HCT116 (cell line): ENCODE measurements around the gene GLRX3. TPM values are rescaled to one million over a fixed set of nuclear protein-coding genes. Genes with fewer than 3 reads are reported as not detected.

Source experiments
- ATAC-seq: fragments of 200-7000 bp; cut with Tn5 transposase; 2 replicates; pipeline ENCODE4 v1.9.1; 2020; ENCODE audit warnings: mild to moderate bottlenecking, moderate library complexity
- BruUV-seq: library from RNA; stranded (reverse); fragments of 400-500 nt; replicated peaks from 2 replicates; lab custom pipeline; 2021; lab: Mats Ljungman, UMichigan
- CTCF ChIA-PET: fragments of 300-600 bp; sonication (Branson Sonifier 250); formaldehyde crosslinking; loops from one replicate; lab custom pipeline; 2021; ENCODE audit warnings: antibody characterized with exemption; lab: Charles Lee
- POLR2A ChIA-PET: fragments of 300-600, 350-600 bp; sonication (Branson Sonifier 250); formaldehyde crosslinking; loops from one replicate; lab custom pipeline; 2021; ENCODE audit warnings: antibody characterized with exemption; lab: Charles Lee
- RAD21 ChIA-PET, 2 experiments: fragments of 300-600 bp; sonication (Branson Sonifier 250); formaldehyde crosslinking; loops; one replicate each; lab custom pipeline; 2023; ENCODE audit warnings: low total read pairs in 2 of 2; ENCODE audit not compliant: uncharacterized antibody in 2 of 2, unreplicated experiment in 2 of 2, low non-redundant PET in 1 of 2; lab: Charles Lee
- DNase-seq: peaks from one replicate; pipeline ENCODE4 v3.0.0-alpha.2; 2010; ENCODE audit warnings: low read depth, low spot score
- H2AFZ ChIP-seq: fragments of 200-600 bp; shearing (Covaris generic), sonication (generic); 2 replicates; pipeline ENCODE4 v1.6.1; 2017; ENCODE audit warnings: low read depth, mixed run types, mixed read lengths, antibody characterized with exemption, low read length; ENCODE audit not compliant: poor library complexity, severe bottlenecking
- H3K27ac ChIP-seq: 2 replicates; pipeline ENCODE4 v1.5.1; 2012; ENCODE audit warnings: low read depth, low read length
- H3K27me3 ChIP-seq: fragments of 200-600 bp; sonication (generic); 2 replicates; pipeline ENCODE4 v1.6.1; 2016; ENCODE audit warnings: mixed run types, low read length, mixed read lengths; ENCODE audit not compliant: insufficient read depth
- H3K36me3 ChIP-seq, 2 experiments: fragments of 200-500 bp in 1 of 2; fragments of 200-600 bp in 1 of 2; sonication (Bioruptor generic) in 1 of 2; sonication (generic) in 1 of 2; 2 replicates each; pipeline versions ENCODE4 v1.5.1 to v1.6.1; 2014 to 2016; ENCODE audit warnings: low read length in 2 of 2, inconsistent platforms in 1 of 2, mixed read lengths in 1 of 2, mixed run types in 1 of 2; ENCODE audit not compliant: insufficient read depth in 2 of 2, control insufficient read depth in 1 of 2
- H3K4me1 ChIP-seq, 2 experiments: fragments of 200-600 bp in 1 of 2; sonication (generic) in 1 of 2; 2 replicates each; pipeline versions ENCODE4 v1.5.1 to v1.6.1; 2012 to 2017; ENCODE audit warnings: low read length in 2 of 2, inconsistent platforms in 1 of 2, mild to moderate bottlenecking in 1 of 2, mixed read lengths in 1 of 2, mixed run types in 1 of 2, moderate library complexity in 1 of 2; ENCODE audit not compliant: insufficient read depth in 2 of 2, control insufficient read depth in 1 of 2
- H3K4me2 ChIP-seq: fragments of 200-600 bp; sonication (generic); 2 replicates; pipeline ENCODE4 v1.6.1; 2017; ENCODE audit warnings: mixed run types, low read length, mixed read lengths
- H3K4me3 ChIP-seq, 2 experiments: fragments of 200-600 bp in 1 of 2; sonication (generic) in 1 of 2; replicated peaks in 1 of 2; 2 replicates each; pipeline ENCODE4 v1.5.1; 2011 to 2016; ENCODE audit warnings: low read length in 2 of 2, control low read depth in 1 of 2, low read depth in 1 of 2, mild to moderate bottlenecking in 1 of 2, mixed read lengths in 1 of 2, mixed run types in 1 of 2
- H3K79me2 ChIP-seq: fragments of 200-600 bp; sonication (generic); 2 replicates; pipeline ENCODE4 v1.6.1; 2017; ENCODE audit warnings: mild to moderate bottlenecking, mixed run types, low read length, moderate library complexity, mixed read lengths; ENCODE audit not compliant: insufficient read depth
- H3K9ac ChIP-seq: fragments of 200-600 bp; sonication (generic); 2 replicates; pipeline ENCODE4 v1.6.1; 2016; ENCODE audit warnings: low read length, mixed read lengths
- H3K9me2 ChIP-seq: fragments of 200-600 bp; sonication (generic), shearing (Covaris generic); 2 replicates; pipeline ENCODE4 v1.6.1; 2017; ENCODE audit warnings: mixed run types, mild to moderate bottlenecking, moderate library complexity; ENCODE audit not compliant: insufficient read depth
- H3K9me3 ChIP-seq, 2 experiments: fragments of 200-500 bp in 1 of 2; fragments of 200-600 bp in 1 of 2; sonication (Bioruptor generic) in 1 of 2; sonication (generic) in 1 of 2; 2 replicates each; pipeline ENCODE4 v1.6.1; 2014 to 2017; ENCODE audit warnings: low read length in 2 of 2, mixed read lengths in 2 of 2, inconsistent platforms in 1 of 2, low read depth in 1 of 2, mild to moderate bottlenecking in 1 of 2, mixed run types in 1 of 2, moderate library complexity in 1 of 2; ENCODE audit not compliant: control insufficient read depth in 1 of 2, insufficient read depth in 1 of 2
- H4K20me1 ChIP-seq: fragments of 200-600 bp; sonication (generic), shearing (Covaris generic); 2 replicates; pipeline ENCODE4 v1.6.1; 2017; ENCODE audit warnings: mixed run types, mild to moderate bottlenecking, moderate library complexity; ENCODE audit not compliant: insufficient read depth
- CBX3 ChIP-seq: IDR thresholded peaks from 2 replicates; pipeline ENCODE4 v1.6.1; 2012; ENCODE audit warnings: low read depth
- CEBPB ChIP-seq: IDR thresholded peaks from 2 replicates; pipeline ENCODE4 v1.6.1; 2012; ENCODE audit warnings: low read depth
- EZH2 ChIP-seq: fragments of 200-600 bp; sonication (generic); IDR thresholded peaks from 2 replicates; pipeline ENCODE4 v1.6.1; 2017; ENCODE audit warnings: antibody characterized with exemption, mixed run types
- EZH2phosphoT487 ChIP-seq: fragments of 200-600 bp; IDR thresholded peaks from 2 replicates; pipeline ENCODE4 v1.6.1; 2018; ENCODE audit warnings: antibody characterized with exemption, borderline replicate concordance
- JUND ChIP-seq: IDR thresholded peaks from 2 replicates; pipeline ENCODE4 v1.6.1; 2012
- POLR2A ChIP-seq: IDR thresholded peaks from 2 replicates; pipeline ENCODE4 v1.7.0; 2011; ENCODE audit warnings: borderline replicate concordance; ENCODE audit not compliant: insufficient read depth, insufficient read length; ENCODE audit errors: extremely low read depth
- POLR2AphosphoS5 ChIP-seq: IDR thresholded peaks from 2 replicates; pipeline ENCODE4 v1.6.1; 2011; ENCODE audit warnings: mild to moderate bottlenecking, low read depth, low read length, moderate library complexity
- RAD21 ChIP-seq: IDR thresholded peaks from 2 replicates; pipeline ENCODE4 v1.6.1; 2012; ENCODE audit warnings: low read depth, mild to moderate bottlenecking
- SIN3A ChIP-seq: IDR thresholded peaks from 2 replicates; pipeline ENCODE4 v1.6.1; 2012; ENCODE audit warnings: low read depth
- YY1 ChIP-seq: IDR thresholded peaks from 2 replicates; pipeline ENCODE4 v1.6.1; 2011; ENCODE audit warnings: low read length, low read depth, moderate library complexity, mild to moderate bottlenecking; ENCODE audit not compliant: insufficient replicate concordance; ENCODE audit errors: extremely low read depth
- ZFX ChIP-seq: fragments of 450-650 bp; IDR thresholded peaks from 2 replicates; pipeline ENCODE4 v1.6.1; 2017
- intact Hi-C: fragments of 100-400 bp; cut with micrococcal nuclease; formaldehyde crosslinking; loops from 2 replicates; pipeline ENCODE4 v1.10.0; 2022
- total RNA-seq: library from RNA; stranded (reverse); gene quantifications from one replicate; pipeline ENCODE4 v1.2.1, GENCODE V29; 2021; ENCODE audit not compliant: unreplicated experiment
- TF ChIP-seq, protein P1 (sequence below): IDR thresholded peaks from 2 replicates; pipeline ENCODE4 v1.6.1; 2012; ENCODE audit warnings: low read depth
- TF ChIP-seq, protein P2 (sequence below): IDR thresholded peaks from 2 replicates; pipeline ENCODE4 v1.6.1; 2012
- TF ChIP-seq, protein P3 (sequence below): IDR thresholded peaks from 2 replicates; pipeline ENCODE4 v1.6.1; 2012

GLRX3 gene
- total RNA-seq, 1 experiment from 2014 or later = 59.1 TPM

DNA sequence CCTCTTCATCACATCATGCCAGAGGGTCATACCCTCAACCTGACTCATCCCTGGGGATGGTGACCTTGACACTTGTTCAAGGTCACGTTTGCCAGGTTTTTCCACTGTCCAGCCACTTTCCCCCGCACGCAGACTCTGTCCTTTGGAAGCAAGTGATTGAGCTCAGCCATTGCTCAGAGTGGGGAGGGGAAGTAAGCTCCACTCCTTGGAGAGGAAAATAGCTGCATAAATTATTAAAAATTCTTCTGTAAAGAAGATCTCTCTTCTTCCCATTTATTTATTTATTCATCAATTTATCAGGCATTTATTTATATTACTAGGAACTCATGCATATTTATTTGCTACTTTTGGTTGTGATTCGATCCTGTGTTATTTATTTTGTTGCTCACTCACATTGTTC is 88.0 kb downstream of the GLRX3 start:
- Histone ChIP-seq H2AFZ (no peak overlapping the region), H3K9me3 (no peaks in the 10 kb centered on the region), H3K27ac (no peak overlapping the region), H3K4me1 (no peaks in the 10 kb centered on the region), H3K4me2 (no peak overlapping the region), H3K36me3 (no peaks in the 10 kb centered on the region), H3K9me2 (no peaks in the 10 kb centered on the region), H3K79me2 (no peaks in the 10 kb centered on the region), H4K20me1 (no peaks in the 10 kb centered on the region), H3K27me3 (no peaks in the 10 kb centered on the region), H3K4me3 (no peak overlapping the region), H3K9ac (no peak overlapping the region)
- TF ChIP-seq CBX3 (no peak), CEBPB (no peak), SIN3A (no peak), ZFX (no peak), EZH2phosphoT487 (no peak), POLR2A (no peak), JUND (no peak), POLR2AphosphoS5 (no peak), YY1 (no peak), EZH2 (no peak), RAD21 (no peak)
- TF ChIP-seq, protein P1, sequence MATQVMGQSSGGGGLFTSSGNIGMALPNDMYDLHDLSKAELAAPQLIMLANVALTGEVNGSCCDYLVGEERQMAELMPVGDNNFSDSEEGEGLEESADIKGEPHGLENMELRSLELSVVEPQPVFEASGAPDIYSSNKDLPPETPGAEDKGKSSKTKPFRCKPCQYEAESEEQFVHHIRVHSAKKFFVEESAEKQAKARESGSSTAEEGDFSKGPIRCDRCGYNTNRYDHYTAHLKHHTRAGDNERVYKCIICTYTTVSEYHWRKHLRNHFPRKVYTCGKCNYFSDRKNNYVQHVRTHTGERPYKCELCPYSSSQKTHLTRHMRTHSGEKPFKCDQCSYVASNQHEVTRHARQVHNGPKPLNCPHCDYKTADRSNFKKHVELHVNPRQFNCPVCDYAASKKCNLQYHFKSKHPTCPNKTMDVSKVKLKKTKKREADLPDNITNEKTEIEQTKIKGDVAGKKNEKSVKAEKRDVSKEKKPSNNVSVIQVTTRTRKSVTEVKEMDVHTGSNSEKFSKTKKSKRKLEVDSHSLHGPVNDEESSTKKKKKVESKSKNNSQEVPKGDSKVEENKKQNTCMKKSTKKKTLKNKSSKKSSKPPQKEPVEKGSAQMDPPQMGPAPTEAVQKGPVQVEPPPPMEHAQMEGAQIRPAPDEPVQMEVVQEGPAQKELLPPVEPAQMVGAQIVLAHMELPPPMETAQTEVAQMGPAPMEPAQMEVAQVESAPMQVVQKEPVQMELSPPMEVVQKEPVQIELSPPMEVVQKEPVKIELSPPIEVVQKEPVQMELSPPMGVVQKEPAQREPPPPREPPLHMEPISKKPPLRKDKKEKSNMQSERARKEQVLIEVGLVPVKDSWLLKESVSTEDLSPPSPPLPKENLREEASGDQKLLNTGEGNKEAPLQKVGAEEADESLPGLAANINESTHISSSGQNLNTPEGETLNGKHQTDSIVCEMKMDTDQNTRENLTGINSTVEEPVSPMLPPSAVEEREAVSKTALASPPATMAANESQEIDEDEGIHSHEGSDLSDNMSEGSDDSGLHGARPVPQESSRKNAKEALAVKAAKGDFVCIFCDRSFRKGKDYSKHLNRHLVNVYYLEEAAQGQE = no peak
- TF ChIP-seq, protein P2, sequence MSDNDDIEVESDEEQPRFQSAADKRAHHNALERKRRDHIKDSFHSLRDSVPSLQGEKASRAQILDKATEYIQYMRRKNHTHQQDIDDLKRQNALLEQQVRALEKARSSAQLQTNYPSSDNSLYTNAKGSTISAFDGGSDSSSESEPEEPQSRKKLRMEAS = no peak
- TF ChIP-seq, protein P3, sequence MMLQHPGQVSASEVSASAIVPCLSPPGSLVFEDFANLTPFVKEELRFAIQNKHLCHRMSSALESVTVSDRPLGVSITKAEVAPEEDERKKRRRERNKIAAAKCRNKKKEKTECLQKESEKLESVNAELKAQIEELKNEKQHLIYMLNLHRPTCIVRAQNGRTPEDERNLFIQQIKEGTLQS = no peak
- no TSS peak for BruUV-seq
- ATAC-seq (no peak), DNase-seq (no peak)
- CTCF ChIA-PET = no interaction called here
- RAD21 ChIA-PET = no interaction called here
- intact Hi-C loops = no loop called here
- POLR2A ChIA-PET = no interaction called here
